Kidney epithelial cell (primary cell): ENCODE results near the gene SLC35G3. TPM values are rescaled to one million over a fixed set of nuclear protein-coding genes. Genes with fewer than 3 reads are reported as not detected.
"Not testable (repeated sequence)": the region's sequence is repeated elsewhere in the genome, so short reads cannot be mapped to it uniquely, and the experiment has no call there.

Source experiments
- DNase-seq: peaks from one replicate; pipeline ENCODE4 v3.0.0-alpha.2; 2010; ENCODE audit warnings: low read depth
- H3K27me3 ChIP-seq: 2 replicates; pipeline ENCODE4 v1.6.0; 2011; ENCODE audit warnings: low read length; ENCODE audit not compliant: control insufficient read depth, insufficient read depth
- H3K36me3 ChIP-seq: 2 replicates; pipeline ENCODE4 v1.5.1; 2011; ENCODE audit warnings: low read length; ENCODE audit not compliant: control insufficient read depth, insufficient read depth
- H3K4me3 ChIP-seq: 2 replicates; pipeline ENCODE4 v1.5.1; 2011; ENCODE audit warnings: low read depth, mild to moderate bottlenecking, control low read depth, low read length
- CTCF ChIP-seq: IDR thresholded peaks from 2 replicates; pipeline ENCODE4 v1.5.1; 2011; ENCODE audit warnings: mild to moderate bottlenecking, moderate library complexity, low read length, control low read depth, inconsistent platforms; ENCODE audit not compliant: insufficient read depth, poor library complexity, severe bottlenecking
- total RNA-seq: library from RNA; depleted of rRNA; stranded (reverse); fragments of >200 nt; gene quantifications from 2 replicates; pipeline ENCODE4 v1.2.3, GENCODE V29; 2015

SLC35G3 gene
- total RNA-seq, 1 donor from 2014 or later, result not detected

GRCh38 chr17:35184274-35184673 is 9.9 kb downstream of the SLC35G3 start:
- Histone ChIP-seq H3K27me3 (no peaks in the 10 kb centered on the region), H3K4me3 (no peak overlapping the region), H3K36me3 (no peaks in the 10 kb centered on the region)
- no peak for DNase-seq
- TF ChIP-seq CTCF, result no peak

- no peak for TF ChIP-seq CTCF
- Histone ChIP-seq H3K36me3 (no peaks in the 10 kb centered on the region), H3K4me3 (no peak overlapping the region), H3K27me3 (no peaks in the 10 kb centered on the region)
- no peak for DNase-seq
Measured at GRCh38 chr17:35183332-35183731, 10.9 kb downstream of the SLC35G3 start.

- not testable (repeated sequence) for H3K36me3 ChIP-seq, H3K27me3 ChIP-seq, H3K4me3 ChIP-seq, DNase-seq
Measured at GRCh38 chr17:35179379-35179778, 14.8 kb downstream of the SLC35G3 start.

GRCh38 chr17:35176897-35177296 is 17.3 kb downstream of the SLC35G3 start:
- no peak for TF ChIP-seq CTCF
- no peaks in the 10 kb centered on the region for H3K36me3 ChIP-seq
- no peak overlapping the region for H3K4me3 ChIP-seq
- DNase-seq, result no peak
- peaks cover 3% of the 10 kb centered on the region for H3K27me3 ChIP-seq

- DNase-seq, result no peak
- peaks cover 3% of the 10 kb centered on the region for H3K27me3 ChIP-seq
- no peak for TF ChIP-seq CTCF
- H3K4me3 ChIP-seq, result no peak overlapping the region
- H3K36me3 ChIP-seq, result no peaks in the 10 kb centered on the region
Measured at GRCh38 chr17:35175638-35176415, 18.4 kb downstream of the SLC35G3 start.

- Histone ChIP-seq H3K27me3 (peaks cover 3% of the 10 kb centered on the region), H3K36me3 (no peaks in the 10 kb centered on the region), H3K4me3 (no peak overlapping the region)
- no peak for TF ChIP-seq CTCF
- no peak for DNase-seq
Measured at GRCh38 chr17:35174835-35175334, 19.3 kb downstream of the SLC35G3 start.

- H3K27me3 ChIP-seq, DNase-seq, H3K4me3 ChIP-seq, H3K36me3 ChIP-seq: not testable (repeated sequence)
Measured at GRCh38 chr17:35172321-35172720, 21.9 kb downstream of the SLC35G3 start.
